CD4-positive, alpha-beta T cell treated with Interleukin-6 for 4 hours (primary cell): ENCODE measurements around the gene SVBP.
"Not testable (repeated sequence)": the region's sequence is repeated elsewhere in the genome, so short reads cannot be mapped to it uniquely, and the experiment has no call there.

Source experiments
- DNase-seq: peaks from one replicate; pipeline ENCODE4 v3.0.0-alpha.2; 2020; ENCODE audit warnings: mixed read lengths

SVBP gene

DNA sequence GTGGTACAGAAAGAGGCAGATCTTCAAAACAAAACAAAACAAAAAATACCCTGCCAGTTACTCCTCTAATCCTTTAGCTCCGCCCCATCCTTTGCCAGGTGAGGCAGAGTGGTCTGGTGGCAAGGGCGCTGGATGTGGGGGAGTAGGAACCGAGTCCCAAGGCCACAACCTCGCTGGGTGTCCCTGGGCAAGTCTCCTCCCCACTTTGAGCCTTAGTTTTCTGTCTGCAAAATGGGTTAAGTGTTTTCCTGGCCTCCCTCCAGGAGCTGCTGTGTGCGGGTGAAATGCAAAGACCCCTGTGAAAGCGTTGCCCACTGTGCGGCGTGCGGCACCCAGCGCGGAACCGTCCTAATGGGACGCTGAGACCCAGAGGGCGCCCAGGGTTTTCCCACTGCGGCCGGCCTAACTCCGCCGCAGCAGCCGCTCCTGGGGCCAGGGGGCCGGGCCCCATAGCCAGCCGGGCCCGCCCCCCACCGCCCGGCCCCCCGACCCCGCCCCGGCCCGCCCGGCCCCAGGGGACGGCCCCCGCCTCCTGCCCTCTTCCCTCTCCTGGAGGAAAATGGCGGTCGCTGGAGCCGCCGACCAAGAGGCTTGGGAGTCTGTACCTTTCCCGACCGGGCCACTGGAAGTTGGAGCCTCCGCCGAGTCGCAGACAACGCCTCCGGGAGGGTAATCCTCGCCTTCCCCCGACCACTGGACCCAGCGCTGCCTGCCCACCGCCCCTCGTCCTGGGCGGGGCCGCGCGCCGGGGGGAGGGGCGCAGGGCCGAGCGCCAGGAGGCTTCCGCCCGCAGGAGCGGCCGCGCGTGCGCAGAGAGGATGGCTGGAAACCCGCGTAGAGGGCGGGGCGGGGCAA lies at the start of gene SVBP, which contains the start of gene ERMAP:
TSS of gene SVBP (minus strand) at position 813 of the 855 bp plus-strand sequence. CDS start 853 bp downstream, outside the sequence.
TSS of gene ERMAP (plus strand) at position 538 of the 855 bp plus-strand sequence. CDS start 13,327 bp downstream, outside the sequence.
- peak; percentile 97 for DNase-seq

DNA sequence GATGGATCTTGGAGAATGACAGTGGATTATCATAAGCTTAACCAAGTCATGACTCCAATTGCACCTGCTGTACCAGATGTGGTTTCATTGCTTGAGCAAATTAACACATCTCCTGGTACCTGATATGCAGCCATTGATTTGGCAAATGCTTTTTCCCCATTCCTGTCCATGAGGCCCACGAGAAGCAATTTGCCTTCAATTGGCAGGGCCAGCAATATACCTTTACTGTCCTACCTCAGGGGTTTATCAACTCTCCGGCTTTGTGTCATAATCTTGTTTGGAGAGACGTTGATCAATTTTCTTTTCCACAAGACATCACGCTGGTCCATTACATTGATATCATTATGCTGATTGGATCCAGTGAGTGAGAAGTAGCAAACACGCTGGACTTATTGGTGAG lies 49.4 kb upstream of the SVBP start:
- DNase-seq: no peak

- no peak for DNase-seq
Measured at GRCh38 chr1:42861014-42861399, 43.8 kb upstream of the SVBP start.

GRCh38 chr1:42860339-42861013 lies 43.3 kb upstream of the SVBP start:
- DNase-seq: no peak

DNA sequence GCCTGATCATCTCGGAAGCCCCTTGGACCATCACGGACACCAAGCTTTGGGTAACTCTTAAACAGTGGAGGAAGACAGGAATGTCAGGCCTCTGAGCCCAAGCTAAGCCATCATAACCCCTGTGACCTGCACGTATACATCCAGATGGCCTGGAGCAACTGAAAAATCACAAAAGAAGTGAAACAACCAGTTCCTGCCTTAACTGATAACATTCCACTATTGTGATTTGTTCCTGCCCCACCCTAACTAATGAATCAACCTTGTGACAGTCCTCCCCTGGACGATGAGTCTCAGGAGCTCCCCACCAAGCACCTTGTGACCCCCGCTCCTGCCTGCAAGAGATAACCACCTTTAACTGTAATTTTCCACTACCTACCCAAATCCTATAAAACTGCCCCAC lies 42.2 kb upstream of the SVBP start:
- DNase-seq: not testable (repeated sequence)

DNA sequence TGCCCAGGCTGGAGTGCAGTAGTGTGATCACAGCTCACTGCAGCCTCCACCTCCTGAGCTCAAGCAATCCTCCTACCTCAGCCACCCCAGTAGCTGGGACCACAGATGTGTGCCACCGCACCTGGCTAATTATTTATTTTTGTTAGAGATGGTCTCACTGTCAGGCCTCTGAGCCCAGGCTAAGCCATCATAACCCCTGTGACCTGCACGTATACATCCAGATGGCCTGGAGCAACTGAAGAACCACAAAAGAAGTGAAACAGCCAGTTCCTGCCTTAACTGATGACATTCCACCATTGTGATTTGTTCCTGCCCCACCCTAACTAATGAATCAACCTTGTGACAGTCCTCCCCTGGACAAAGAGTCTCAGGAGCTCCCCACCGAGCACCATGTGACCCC lies 39.4 kb upstream of the SVBP start:
- DNase-seq: not testable (repeated sequence)

DNA sequence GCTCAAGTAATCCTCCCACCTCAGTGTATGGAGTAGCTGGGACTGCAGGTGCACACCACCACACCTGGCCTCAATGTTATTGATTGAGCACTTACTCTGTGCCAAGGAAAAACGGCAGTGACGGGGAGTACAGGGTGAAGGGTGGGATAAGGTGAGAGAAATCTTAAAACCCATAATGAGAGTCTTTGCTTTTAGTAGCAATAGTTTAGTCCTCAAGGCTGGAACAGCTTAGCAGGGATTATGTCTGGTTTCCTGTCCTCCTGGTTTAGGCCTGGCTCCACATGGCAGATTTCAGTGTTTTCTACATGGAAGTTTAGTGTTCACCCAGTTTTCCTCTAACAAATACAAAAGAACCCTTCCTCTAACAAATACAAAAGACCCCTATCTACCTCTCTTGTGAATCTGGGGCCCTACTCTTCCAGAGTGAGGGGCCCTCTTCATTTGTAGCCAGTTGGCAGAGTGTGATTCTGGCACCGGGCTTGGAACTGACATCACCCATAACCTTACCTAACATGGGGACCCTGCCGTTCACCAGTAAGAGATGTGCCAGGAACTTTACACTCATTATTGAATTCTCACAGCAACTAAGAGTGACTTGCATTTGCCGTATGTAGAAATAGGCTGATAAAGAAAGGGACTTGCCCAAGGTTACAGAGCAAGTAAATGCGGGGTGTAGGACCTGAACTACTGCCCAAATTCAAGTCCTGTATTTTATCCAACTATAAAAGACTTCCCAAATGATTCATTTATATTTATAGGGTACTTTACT lies 36.1 kb upstream of the SVBP start:
- DNase-seq: no peak

- DNase-seq: no peak
Measured at GRCh38 chr1:42852608-42852980, 35.4 kb upstream of the SVBP start.

GRCh38 chr1:42851960-42852607 lies 34.9 kb upstream of the SVBP start:
- DNase-seq: no peak

- no peak for DNase-seq
Measured at GRCh38 chr1:42851420-42851819, 34.2 kb upstream of the SVBP start.

GRCh38 chr1:42849944-42850343 lies 32.7 kb upstream of the SVBP start:
- no peak for DNase-seq

DNA sequence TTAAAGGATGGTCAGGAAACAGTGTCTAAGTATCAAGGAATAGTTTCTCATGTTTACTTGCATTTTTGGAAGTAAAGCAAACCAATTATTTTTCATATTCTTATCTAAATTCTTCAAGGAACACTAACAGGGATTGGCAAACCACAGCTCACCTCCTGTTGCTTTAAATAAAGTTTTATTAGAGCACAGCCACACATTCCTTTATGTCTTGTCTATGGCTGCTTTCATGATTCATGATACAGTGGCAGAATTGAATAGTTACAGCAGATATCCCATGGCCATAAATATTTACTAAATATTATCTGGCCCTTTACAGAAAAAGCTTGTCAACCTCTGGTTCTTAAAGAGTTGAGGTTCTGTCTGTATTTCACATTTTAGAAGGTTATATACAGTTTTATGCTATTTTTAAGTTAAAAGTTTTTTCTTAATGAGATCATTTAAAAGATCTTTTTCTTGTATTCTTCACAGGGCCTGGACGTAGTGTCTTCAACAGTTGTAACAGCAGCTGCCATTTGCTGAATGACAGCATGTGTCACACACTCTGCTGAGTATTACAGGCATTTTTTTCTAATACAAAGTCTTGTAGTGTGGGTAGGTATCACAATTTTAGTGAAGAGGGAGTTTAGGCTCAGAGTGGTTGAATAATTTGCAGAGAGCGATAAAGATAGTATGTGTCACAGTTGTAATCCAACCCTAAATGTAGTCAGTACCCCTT lies 31.8 kb upstream of the SVBP start:
- no peak for DNase-seq

DNA sequence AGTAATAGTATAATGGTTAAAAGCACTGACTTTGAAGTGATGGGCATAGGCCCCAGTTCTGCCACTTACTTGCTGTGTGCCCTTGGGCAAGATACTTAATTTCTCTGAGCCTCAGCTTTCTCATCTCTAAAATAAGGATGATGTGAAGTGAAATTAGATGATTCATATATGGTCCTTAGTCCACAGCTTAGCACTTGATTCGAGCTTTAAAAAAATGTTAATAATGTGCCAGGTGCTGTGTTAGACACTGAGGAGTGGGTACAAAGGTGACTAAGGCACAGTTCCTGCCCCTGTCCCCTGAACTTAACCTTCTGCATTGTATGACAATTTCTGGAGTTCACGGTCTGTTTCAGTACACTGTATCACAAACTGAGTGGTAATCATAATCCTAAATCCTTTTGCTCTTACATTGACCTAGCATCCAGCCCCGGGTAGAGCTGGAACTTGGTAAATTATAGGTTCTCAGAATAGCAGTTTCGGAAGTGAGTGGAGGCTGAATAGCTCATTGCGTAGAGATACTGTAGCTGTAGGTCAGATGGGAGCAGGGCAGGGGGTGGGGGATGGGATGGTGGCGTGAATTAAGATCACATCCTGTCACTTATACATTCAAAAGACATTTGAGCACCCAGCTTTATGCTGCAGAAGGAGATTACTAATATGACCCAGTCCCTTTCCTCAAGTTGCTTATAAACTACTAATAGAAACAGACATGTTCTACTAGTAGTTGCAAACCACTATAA lies 30.7 kb upstream of the SVBP start:
- peak; percentile 5 for DNase-seq

GRCh38 chr1:42847111-42847595 lies 30.0 kb upstream of the SVBP start:
- peak; percentile 2 for DNase-seq

DNA sequence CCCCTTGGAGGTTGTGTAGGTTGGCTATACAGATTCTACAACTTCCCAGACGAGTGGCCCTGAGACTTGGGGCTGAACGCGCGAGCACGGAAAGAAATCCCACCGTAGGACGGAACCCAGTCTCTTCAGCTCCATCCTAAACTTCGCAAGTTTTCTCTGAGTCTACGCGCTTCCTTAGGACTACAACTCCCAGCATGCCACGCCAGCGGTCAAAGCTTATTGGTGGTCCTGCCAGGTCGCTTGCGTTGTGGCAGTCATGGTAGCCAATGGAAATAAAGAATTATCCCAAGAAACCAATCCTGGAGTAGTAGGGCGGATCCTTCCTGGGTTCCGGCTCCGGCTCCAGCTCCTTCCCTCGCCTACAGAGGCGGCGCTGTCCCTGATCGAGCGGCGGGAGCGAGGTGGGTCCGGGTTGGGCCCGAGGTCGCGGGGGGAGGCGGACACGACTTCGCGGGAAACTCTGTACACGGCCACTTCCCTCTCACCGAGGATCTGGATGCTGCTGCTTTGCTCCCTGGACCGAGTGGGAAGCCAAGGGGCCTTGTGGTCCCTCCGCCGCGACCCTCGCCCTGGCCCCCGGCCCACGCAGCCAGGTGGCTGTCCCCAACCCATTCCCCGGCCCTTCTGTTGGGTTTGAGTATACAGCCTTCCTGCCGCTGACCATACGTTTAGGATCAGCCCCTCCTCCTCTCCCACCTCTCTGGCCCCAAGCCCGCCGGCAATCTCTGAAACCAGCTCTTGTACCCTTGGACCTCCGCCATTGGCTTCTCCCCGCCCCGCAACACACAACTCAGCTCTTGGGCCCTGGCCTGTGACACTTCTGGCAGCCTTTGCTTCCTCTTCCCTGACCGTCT lies 29.3 kb upstream of the SVBP start, which contains the start of gene ZNF691:
TSS of gene ZNF691 (plus strand) at position 357 of the 854 bp plus-strand sequence. CDS start 3,046 bp downstream, outside the sequence.
- DNase-seq: peak; percentile 91

GRCh38 chr1:42845866-42846256 lies 28.7 kb upstream of the SVBP start:
- no peak for DNase-seq

GRCh38 chr1:42845193-42845592 lies 28.0 kb upstream of the SVBP start:
- DNase-seq: no peak

GRCh38 chr1:42844592-42845140 lies 27.5 kb upstream of the SVBP start:
- no peak for DNase-seq

- DNase-seq: no peak
Measured at GRCh38 chr1:42841440-42842147, 24.4 kb upstream of the SVBP start.
